Adrenal gland (tissue), 5 donors: ENCODE data around the gene ST8SIA5.

Experiments
- POLR2A ChIP-seq, 2 donors: fragments of 450-650 bp; IDR thresholded peaks; one replicate each; pipeline ENCODE4 v1.6.1; 2017; ENCODE audit warnings: antibody characterized with exemption in 2 of 2, mild to moderate bottlenecking in 2 of 2, moderate library complexity in 1 of 2
- TF ChIP-seq, protein P1 (sequence below), 6 experiments: fragments of 450-650 bp in 4 of 6; fragments of 200-600 bp in 2 of 6; sonication (generic) in 1 of 6; IDR thresholded peaks; 1 replicate in 5 of 6; 2 replicates in 1 of 6; pipeline versions ENCODE4 v1.5.1 to v1.8.0; 2016 to 2021; ENCODE audit warnings: antibody characterized with exemption in 6 of 6, mild to moderate bottlenecking in 2 of 6, moderate library complexity in 1 of 6
- donor health status: DM: no; HTN: no; CAD: no.

DNA sequence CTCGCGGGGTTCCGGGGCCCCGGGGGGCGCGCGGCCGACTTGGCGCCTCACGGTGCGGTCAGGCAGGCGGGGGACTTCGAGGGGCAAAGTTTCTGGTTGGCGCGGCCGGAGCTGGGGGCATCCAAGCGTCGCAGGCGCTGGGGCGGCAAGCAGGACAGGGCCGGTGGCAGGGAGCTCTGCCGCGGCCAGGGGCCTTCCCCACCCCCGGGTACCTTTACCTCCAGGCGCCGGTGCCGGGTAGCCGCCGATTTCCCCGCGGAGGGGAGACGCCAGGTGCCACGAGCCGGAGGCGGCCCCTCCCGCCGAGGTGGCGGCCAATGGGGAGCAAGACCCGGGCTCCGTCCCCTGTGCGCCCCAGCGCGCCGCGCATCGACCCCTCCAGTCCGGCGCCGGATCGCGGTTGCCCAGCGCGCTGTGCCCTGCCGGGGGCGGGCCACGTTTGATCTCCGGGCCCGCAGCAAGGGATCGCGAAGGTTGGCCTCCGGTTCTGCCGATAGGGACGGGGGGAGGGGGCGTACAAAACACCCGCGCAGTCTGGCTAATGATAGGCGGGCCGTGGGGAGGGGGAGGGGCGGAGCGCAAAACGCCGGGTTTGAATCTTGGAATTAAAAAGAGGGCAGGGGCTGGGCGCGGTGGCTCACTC lies at the start of gene ST8SIA5:
- TF ChIP-seq, protein P1, sequence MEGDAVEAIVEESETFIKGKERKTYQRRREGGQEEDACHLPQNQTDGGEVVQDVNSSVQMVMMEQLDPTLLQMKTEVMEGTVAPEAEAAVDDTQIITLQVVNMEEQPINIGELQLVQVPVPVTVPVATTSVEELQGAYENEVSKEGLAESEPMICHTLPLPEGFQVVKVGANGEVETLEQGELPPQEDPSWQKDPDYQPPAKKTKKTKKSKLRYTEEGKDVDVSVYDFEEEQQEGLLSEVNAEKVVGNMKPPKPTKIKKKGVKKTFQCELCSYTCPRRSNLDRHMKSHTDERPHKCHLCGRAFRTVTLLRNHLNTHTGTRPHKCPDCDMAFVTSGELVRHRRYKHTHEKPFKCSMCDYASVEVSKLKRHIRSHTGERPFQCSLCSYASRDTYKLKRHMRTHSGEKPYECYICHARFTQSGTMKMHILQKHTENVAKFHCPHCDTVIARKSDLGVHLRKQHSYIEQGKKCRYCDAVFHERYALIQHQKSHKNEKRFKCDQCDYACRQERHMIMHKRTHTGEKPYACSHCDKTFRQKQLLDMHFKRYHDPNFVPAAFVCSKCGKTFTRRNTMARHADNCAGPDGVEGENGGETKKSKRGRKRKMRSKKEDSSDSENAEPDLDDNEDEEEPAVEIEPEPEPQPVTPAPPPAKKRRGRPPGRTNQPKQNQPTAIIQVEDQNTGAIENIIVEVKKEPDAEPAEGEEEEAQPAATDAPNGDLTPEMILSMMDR (IDR thresholded peaks at IDR 0.05), result peak in 1 of 6 experiments; percentile 2
- peak in 1 of 2 donors; percentile 44 for TF ChIP-seq POLR2A (IDR thresholded peaks at IDR 0.05)
